Measurements from ENCODE around the gene ZNF761.
A peak's percentile ranks its signal among the peaks of the same experiment; 100 is the strongest.
"Not testable (repeated sequence)": the region's sequence is repeated elsewhere in the genome, so short reads cannot be mapped to it uniquely, and the experiment has no call there.

Gene ZNF761

GRCh38 chr19:53431399-53432087 lies at the start of gene ZNF761:
TSS of gene ZNF761 (plus strand) at chr19:53431984. CDS start at chr19:53447269, 15,285 bp downstream.
- peak; percentile 91 to 96 for DNase-seq (ENCODE audit: low read depth in 2 of 2, low spot score in 1 of 2)

- no peak for DNase-seq (ENCODE audit: low read depth in 2 of 2, low spot score in 1 of 2)
Observed at GRCh38 chr19:53388168-53388567, 43.6 kb upstream of the ZNF761 start.

GRCh38 chr19:53388904-53389303 lies 42.9 kb upstream of the ZNF761 start:
- no peak for DNase-seq (ENCODE audit: low read depth in 2 of 2, low spot score in 1 of 2)

GRCh38 chr19:53389571-53389970 lies 42.2 kb upstream of the ZNF761 start:
- DNase-seq (ENCODE audit: low read depth in 2 of 2, low spot score in 1 of 2), result no peak

- no peak for DNase-seq (ENCODE audit: low read depth in 2 of 2, low spot score in 1 of 2)
Observed at GRCh38 chr19:53389978-53390377, 41.8 kb upstream of the ZNF761 start.

- DNase-seq (ENCODE audit: low read depth in 2 of 2, low spot score in 1 of 2), result no peak
Observed at GRCh38 chr19:53394522-53394973, 37.2 kb upstream of the ZNF761 start.

GRCh38 chr19:53394974-53395839 lies 36.6 kb upstream of the ZNF761 start, which contains the start of gene ZNF765:
TSS of gene ZNF765 (plus strand) at chr19:53395149. CDS start at chr19:53398016, 2,867 bp downstream.
- DNase-seq (ENCODE audit: low read depth in 2 of 2, low spot score in 1 of 2), result peak; percentile 91 to 98

GRCh38 chr19:53395840-53396524 lies 35.8 kb upstream of the ZNF761 start:
- not testable (repeated sequence) for DNase-seq (ENCODE audit: low read depth in 2 of 2, low spot score in 1 of 2)

GRCh38 chr19:53396525-53396868 lies 35.3 kb upstream of the ZNF761 start:
- DNase-seq (ENCODE audit: low read depth in 2 of 2, low spot score in 1 of 2), result no peak

- not testable (repeated sequence) for DNase-seq (ENCODE audit: low read depth in 2 of 2, low spot score in 1 of 2)
Observed at GRCh38 chr19:53397918-53398317, 33.9 kb upstream of the ZNF761 start.

- no peak for DNase-seq (ENCODE audit: low read depth in 2 of 2, low spot score in 1 of 2)
Observed at GRCh38 chr19:53409505-53410204, 22.1 kb upstream of the ZNF761 start.

GRCh38 chr19:53420520-53421315 lies 11.1 kb upstream of the ZNF761 start:
- not testable (repeated sequence) for DNase-seq (ENCODE audit: low read depth in 2 of 2, low spot score in 1 of 2)

GRCh38 chr19:53422551-53422950 lies 9.2 kb upstream of the ZNF761 start:
- DNase-seq (ENCODE audit: low read depth in 2 of 2, low spot score in 1 of 2), result no peak

- not testable (repeated sequence) for DNase-seq (ENCODE audit: low read depth in 2 of 2, low spot score in 1 of 2)
Observed at GRCh38 chr19:53423074-53423473, 8.7 kb upstream of the ZNF761 start.

- not testable (repeated sequence) for DNase-seq (ENCODE audit: low read depth in 2 of 2, low spot score in 1 of 2)
Observed at GRCh38 chr19:53423680-53424079, 8.1 kb upstream of the ZNF761 start.

GRCh38 chr19:53424968-53425597 lies 6.7 kb upstream of the ZNF761 start:
- peak; percentile 37 to 40 for DNase-seq (ENCODE audit: low read depth in 2 of 2, low spot score in 1 of 2)

GRCh38 chr19:53432088-53432661 lies 391 bp downstream of the ZNF761 start:
- DNase-seq (ENCODE audit: low read depth in 2 of 2, low spot score in 1 of 2), result no peak

GRCh38 chr19:53443809-53444208 lies 12.0 kb downstream of the ZNF761 start:
- DNase-seq (ENCODE audit: low read depth in 2 of 2, low spot score in 1 of 2), result not testable (repeated sequence)

- not testable (repeated sequence) for DNase-seq (ENCODE audit: low read depth in 2 of 2, low spot score in 1 of 2)
Observed at GRCh38 chr19:53447196-53447595, 15.4 kb downstream of the ZNF761 start.
